HepG2 (cell line): ENCODE data around the gene VPS52. TPM values are rescaled to one million over a fixed set of nuclear protein-coding genes. Genes with fewer than 3 reads are reported as not detected.

ENCODE experiments used
- ARHGAP35 ChIP-seq: sonication (generic); formaldehyde crosslinking; IDR thresholded peaks from 2 replicates; pipeline ENCODE4 v1.9.0; 2022; ENCODE audit warnings: mild to moderate bottlenecking, inconsistent platforms, moderate library complexity, missing genetic modification reagents, borderline replicate concordance
- ATF1 ChIP-seq: IDR thresholded peaks from 2 replicates; pipeline ENCODE4 v1.6.1; 2016; ENCODE audit warnings: mild to moderate bottlenecking, control low read depth
- CHD2 ChIP-seq: IDR thresholded peaks from 2 replicates; pipeline ENCODE4 v1.6.1; 2011; ENCODE audit warnings: low read depth, low read length, improper control_type of control experiment
- FOXK1 ChIP-seq: sonication (generic); formaldehyde crosslinking; IDR thresholded peaks from 2 replicates; pipeline ENCODE4 v1.4.0; 2020; ENCODE audit warnings: low read depth, missing genetic modification reagents, borderline replicate concordance
- GLMP ChIP-seq: sonication (generic); formaldehyde crosslinking; IDR thresholded peaks from 2 replicates; pipeline ENCODE4 v1.9.0; 2021; ENCODE audit warnings: missing genetic modification reagents, mild to moderate bottlenecking, borderline replicate concordance
- MYC ChIP-seq: sonication (generic); formaldehyde crosslinking; IDR thresholded peaks from 2 replicates; pipeline ENCODE4 v1.9.0; 2021; ENCODE audit warnings: missing genetic modification reagents, borderline replicate concordance
- NFKB2 ChIP-seq: sonication (generic); formaldehyde crosslinking; IDR thresholded peaks from 2 replicates; pipeline ENCODE4 v1.4.0; 2020; ENCODE audit warnings: missing genetic modification reagents, borderline replicate concordance
- PATZ1 ChIP-seq: sonication (generic); formaldehyde crosslinking; IDR thresholded peaks from 2 replicates; pipeline ENCODE4 v1.4.0; 2020; ENCODE audit warnings: missing genetic modification reagents
- STAG1 ChIP-seq: sonication (generic); formaldehyde crosslinking; IDR thresholded peaks from 2 replicates; pipeline ENCODE4 v1.4.0; 2020; ENCODE audit warnings: missing genetic modification reagents
- TBP ChIP-seq: sonication (generic); formaldehyde crosslinking; IDR thresholded peaks from 2 replicates; pipeline ENCODE4 v1.5.0; 2020; ENCODE audit warnings: missing genetic modification reagents
- TBX2 ChIP-seq: sonication (generic); formaldehyde crosslinking; IDR thresholded peaks from 2 replicates; pipeline ENCODE4 v1.5.0; 2020; ENCODE audit warnings: missing genetic modification reagents, mild to moderate bottlenecking, borderline replicate concordance
- THAP8 ChIP-seq: sonication (generic); formaldehyde crosslinking; IDR thresholded peaks from 2 replicates; pipeline ENCODE4 v1.5.1; 2020; ENCODE audit warnings: missing genetic modification reagents, mild to moderate bottlenecking, borderline replicate concordance
- TOE1 ChIP-seq: sonication (generic); formaldehyde crosslinking; IDR thresholded peaks from 2 replicates; pipeline ENCODE4 v1.4.0; 2020; ENCODE audit warnings: mild to moderate bottlenecking, missing genetic modification reagents
- YY1 ChIP-seq: IDR thresholded peaks from 2 replicates; pipeline ENCODE4 v1.6.1; 2011; ENCODE audit warnings: low read length, low read depth, moderate library complexity, mild to moderate bottlenecking; ENCODE audit not compliant: insufficient read depth, insufficient replicate concordance
- ZNF460 ChIP-seq: sonication (generic); formaldehyde crosslinking; IDR thresholded peaks from 2 replicates; pipeline ENCODE4 v1.5.1; 2020; ENCODE audit warnings: missing genetic modification reagents, mild to moderate bottlenecking, borderline replicate concordance
- ZNF563 ChIP-seq: sonication (generic); formaldehyde crosslinking; IDR thresholded peaks from 2 replicates; pipeline ENCODE4 v1.8.0; 2022; ENCODE audit warnings: mild to moderate bottlenecking, moderate library complexity, missing genetic modification reagents
- ZNF616 ChIP-seq: sonication (generic); formaldehyde crosslinking; IDR thresholded peaks from 2 replicates; pipeline ENCODE4 v1.5.0; 2020; ENCODE audit warnings: low read depth, mild to moderate bottlenecking, missing genetic modification reagents
- ZNF747 ChIP-seq: sonication (generic); formaldehyde crosslinking; IDR thresholded peaks from 2 replicates; pipeline ENCODE4 v1.8.1; 2023; ENCODE audit warnings: missing genetic modification reagents, mild to moderate bottlenecking, borderline replicate concordance
- ZSCAN21 ChIP-seq: sonication (generic); formaldehyde crosslinking; IDR thresholded peaks from 2 replicates; pipeline ENCODE4 v1.8.0; 2022; ENCODE audit warnings: mild to moderate bottlenecking, missing genetic modification reagents, moderate library complexity, borderline replicate concordance
- polyA plus RNA-seq, 8 experiments: library from polyadenylated mRNA; depleted of rRNA in 3 of 8; stranded (reverse) in 7 of 8; unstranded in 1 of 8; fragments of >200 nt; fragmentation: Illumina TruSeq in 4 of 8; extraction: Trizol in 4 of 8; gene quantifications; 2 replicates each; pipeline versions ENCODE4 v1.2.1 to v1.2.3, GENCODE V29; 2011 to 2016; ENCODE audit warnings: low read depth in 4 of 8, missing spikeins in 1 of 8, mixed read lengths in 1 of 8; ENCODE audit not compliant: insufficient read depth in 1 of 8
- total RNA-seq, 5 experiments: library from RNA; depleted of rRNA; stranded (reverse); fragments of >200 nt; fragmentation: Illumina TruSeq; extraction: Trizol; gene quantifications; 2 replicates each; pipeline ENCODE4 v1.2.3, GENCODE V29; 2016; ENCODE audit warnings: low read depth in 1 of 5
- TF ChIP-seq, protein P1 (sequence below): sonication (generic); formaldehyde crosslinking; IDR thresholded peaks from 2 replicates; pipeline ENCODE4 v1.4.0; 2020; ENCODE audit warnings: low read depth, mild to moderate bottlenecking, missing genetic modification reagents
- TF ChIP-seq, protein P2 (sequence below): sonication (generic); formaldehyde crosslinking; IDR thresholded peaks from 2 replicates; pipeline ENCODE4 v1.8.0; 2022; ENCODE audit warnings: mild to moderate bottlenecking, missing genetic modification reagents, moderate library complexity

The VPS52 gene
- total and polyA plus RNA-seq, 2 of the 13 experiments (the other 11 are each of a cell fraction or from before 2014, with no cell fraction given), result 48.9 to 85.5 TPM

- TF ChIP-seq TBX2 (CRISPR knock-in tag) (peak; percentile 61; the same call in 1 of the 2 replicates), ZNF563 (peak; percentile 69; the same call in 1 of the 2 replicates), TBP (no peak), ATF1 (peak; percentile 73; the same call in 1 of the 2 replicates), THAP8 (CRISPR knock-in tag) (peak; percentile 33; the same call in 1 of the 2 replicates), PATZ1 (CRISPR knock-in tag) (peak; percentile 96), ARHGAP35 (peak; percentile 55), NFKB2 (peak; percentile 65; the same call in 1 of the 2 replicates), ZNF747 (CRISPR knock-in tag) (peak; percentile 37; the same call in 1 of the 2 replicates), TOE1 (0 out of 2 replicates have a peak, but pooled peaks have one; percentile 49), YY1 (peak; percentile 94), FOXK1 (peak; percentile 66; the same call in 1 of the 2 replicates), STAG1 (no peak), ZNF616 (CRISPR knock-in tag) (peak; percentile 94), ZNF460 (CRISPR knock-in tag) (no peak), ZSCAN21 (CRISPR knock-in tag) (peak; percentile 85), GLMP (CRISPR knock-in tag) (no peak), MYC (CRISPR knock-in tag) (peak; percentile 78; the same call in 1 of the 2 replicates), CHD2 (0 out of 2 replicates have a peak, but pooled peaks have one; percentile 37)
- TF ChIP-seq, protein P1, sequence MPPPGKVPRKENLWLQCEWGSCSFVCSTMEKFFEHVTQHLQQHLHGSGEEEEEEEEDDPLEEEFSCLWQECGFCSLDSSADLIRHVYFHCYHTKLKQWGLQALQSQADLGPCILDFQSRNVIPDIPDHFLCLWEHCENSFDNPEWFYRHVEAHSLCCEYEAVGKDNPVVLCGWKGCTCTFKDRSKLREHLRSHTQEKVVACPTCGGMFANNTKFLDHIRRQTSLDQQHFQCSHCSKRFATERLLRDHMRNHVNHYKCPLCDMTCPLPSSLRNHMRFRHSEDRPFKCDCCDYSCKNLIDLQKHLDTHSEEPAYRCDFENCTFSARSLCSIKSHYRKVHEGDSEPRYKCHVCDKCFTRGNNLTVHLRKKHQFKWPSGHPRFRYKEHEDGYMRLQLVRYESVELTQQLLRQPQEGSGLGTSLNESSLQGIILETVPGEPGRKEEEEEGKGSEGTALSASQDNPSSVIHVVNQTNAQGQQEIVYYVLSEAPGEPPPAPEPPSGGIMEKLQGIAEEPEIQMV (CRISPR knock-in tag), result peak; percentile 71; the same call in 1 of the 2 replicates
- TF ChIP-seq, protein P2, sequence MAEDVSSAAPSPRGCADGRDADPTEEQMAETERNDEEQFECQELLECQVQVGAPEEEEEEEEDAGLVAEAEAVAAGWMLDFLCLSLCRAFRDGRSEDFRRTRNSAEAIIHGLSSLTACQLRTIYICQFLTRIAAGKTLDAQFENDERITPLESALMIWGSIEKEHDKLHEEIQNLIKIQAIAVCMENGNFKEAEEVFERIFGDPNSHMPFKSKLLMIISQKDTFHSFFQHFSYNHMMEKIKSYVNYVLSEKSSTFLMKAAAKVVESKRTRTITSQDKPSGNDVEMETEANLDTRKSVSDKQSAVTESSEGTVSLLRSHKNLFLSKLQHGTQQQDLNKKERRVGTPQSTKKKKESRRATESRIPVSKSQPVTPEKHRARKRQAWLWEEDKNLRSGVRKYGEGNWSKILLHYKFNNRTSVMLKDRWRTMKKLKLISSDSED (CRISPR knock-in tag), result no peak
These were observed 63.3 kb downstream of the VPS52 start, which contains the start of gene RING1 (continued) for GRCh38 chr6:33208091-33208967.
